PC-9 (cell line): Measurements from ENCODE around the gene BCR.

ENCODE experiments used
- EZH2 ChIP-seq: fragments of 200-600 bp; sonication (generic); IDR thresholded peaks from 2 replicates; pipeline ENCODE4 v1.8.0; 2017; ENCODE audit warnings: antibody characterized with exemption, low read depth
- TF ChIP-seq, protein P1 (sequence below): fragments of 200-600 bp; sonication (generic); conservative IDR thresholded peaks from 2 replicates; pipeline ENCODE4 v1.6.1; 2017; ENCODE audit warnings: mixed run types, antibody characterized with exemption, mild to moderate bottlenecking, moderate library complexity

DNA sequence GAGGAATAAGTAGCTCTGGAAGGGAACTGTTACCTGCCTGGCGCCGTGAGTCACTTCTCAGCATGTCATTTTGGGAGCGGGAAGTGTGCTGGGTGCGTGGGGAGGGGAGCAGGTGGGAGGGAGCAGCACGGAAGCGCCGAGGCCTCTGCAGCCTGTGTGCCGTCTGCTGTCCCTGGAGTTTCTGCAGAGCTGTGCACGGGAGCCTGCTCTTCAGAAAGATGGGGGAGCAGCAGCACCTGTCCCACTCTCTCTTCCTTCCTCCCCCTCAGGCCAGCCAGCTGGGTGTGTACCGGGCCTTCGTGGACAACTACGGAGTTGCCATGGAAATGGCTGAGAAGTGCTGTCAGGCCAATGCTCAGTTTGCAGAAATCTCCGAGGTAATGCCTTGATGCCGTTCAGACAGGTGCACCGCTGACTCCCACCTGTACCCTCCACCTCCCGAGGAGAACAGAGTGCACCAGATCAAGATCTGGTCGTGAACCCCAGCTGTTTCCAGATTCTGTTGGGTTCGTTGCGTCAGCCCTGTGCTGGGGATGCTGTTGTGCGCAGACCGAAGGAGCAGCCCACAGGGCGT, 87.9 kb downstream of the BCR start:
- TF ChIP-seq, protein P1, sequence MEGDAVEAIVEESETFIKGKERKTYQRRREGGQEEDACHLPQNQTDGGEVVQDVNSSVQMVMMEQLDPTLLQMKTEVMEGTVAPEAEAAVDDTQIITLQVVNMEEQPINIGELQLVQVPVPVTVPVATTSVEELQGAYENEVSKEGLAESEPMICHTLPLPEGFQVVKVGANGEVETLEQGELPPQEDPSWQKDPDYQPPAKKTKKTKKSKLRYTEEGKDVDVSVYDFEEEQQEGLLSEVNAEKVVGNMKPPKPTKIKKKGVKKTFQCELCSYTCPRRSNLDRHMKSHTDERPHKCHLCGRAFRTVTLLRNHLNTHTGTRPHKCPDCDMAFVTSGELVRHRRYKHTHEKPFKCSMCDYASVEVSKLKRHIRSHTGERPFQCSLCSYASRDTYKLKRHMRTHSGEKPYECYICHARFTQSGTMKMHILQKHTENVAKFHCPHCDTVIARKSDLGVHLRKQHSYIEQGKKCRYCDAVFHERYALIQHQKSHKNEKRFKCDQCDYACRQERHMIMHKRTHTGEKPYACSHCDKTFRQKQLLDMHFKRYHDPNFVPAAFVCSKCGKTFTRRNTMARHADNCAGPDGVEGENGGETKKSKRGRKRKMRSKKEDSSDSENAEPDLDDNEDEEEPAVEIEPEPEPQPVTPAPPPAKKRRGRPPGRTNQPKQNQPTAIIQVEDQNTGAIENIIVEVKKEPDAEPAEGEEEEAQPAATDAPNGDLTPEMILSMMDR, result no peak
- no peak for TF ChIP-seq EZH2
